Kidney epithelial cell (primary cell): ENCODE data around the gene HLA-G. TPM values are rescaled to one million over a fixed set of nuclear protein-coding genes. Genes with fewer than 3 reads are reported as not detected.

ENCODE experiments used
- DNase-seq: peaks from one replicate; pipeline ENCODE4 v3.0.0-alpha.2; 2010; ENCODE audit warnings: low read depth
- H3K27me3 ChIP-seq: 2 replicates; pipeline ENCODE4 v1.6.0; 2011; ENCODE audit warnings: low read length; ENCODE audit not compliant: control insufficient read depth, insufficient read depth
- H3K36me3 ChIP-seq: 2 replicates; pipeline ENCODE4 v1.5.1; 2011; ENCODE audit warnings: low read length; ENCODE audit not compliant: control insufficient read depth, insufficient read depth
- H3K4me3 ChIP-seq: 2 replicates; pipeline ENCODE4 v1.5.1; 2011; ENCODE audit warnings: low read depth, mild to moderate bottlenecking, control low read depth, low read length
- total RNA-seq: library from RNA; depleted of rRNA; stranded (reverse); fragments of >200 nt; gene quantifications from 2 replicates; pipeline ENCODE4 v1.2.3, GENCODE V29; 2015
- TF ChIP-seq, protein P1 (sequence below): IDR thresholded peaks from 2 replicates; pipeline ENCODE4 v1.5.1; 2011; ENCODE audit warnings: mild to moderate bottlenecking, moderate library complexity, low read length, control low read depth, inconsistent platforms; ENCODE audit not compliant: insufficient read depth, poor library complexity, severe bottlenecking

Gene HLA-G
- total RNA-seq, 1 donor from 2014 or later: 1.1 TPM

DNA sequence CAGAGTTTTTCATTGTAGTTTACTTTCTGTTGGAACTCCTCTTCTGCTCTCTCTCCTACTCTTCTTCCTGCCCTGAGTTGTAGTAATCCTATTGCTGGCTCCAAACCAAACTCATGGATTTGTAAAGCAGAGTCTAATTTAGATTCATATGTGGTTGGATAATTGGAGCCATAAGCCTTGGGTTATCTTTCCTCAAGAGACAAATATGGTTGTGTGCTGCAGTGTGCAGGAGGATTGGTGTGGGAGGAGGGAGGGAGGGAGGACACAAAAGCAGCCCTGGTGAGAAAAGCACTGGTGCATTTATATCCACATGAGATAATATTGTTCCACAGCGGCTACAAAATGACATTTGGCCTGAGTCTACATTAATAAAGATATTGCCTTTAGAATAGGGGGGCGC, 4.2 kb downstream of the HLA-G start:
- TF ChIP-seq, protein P1, sequence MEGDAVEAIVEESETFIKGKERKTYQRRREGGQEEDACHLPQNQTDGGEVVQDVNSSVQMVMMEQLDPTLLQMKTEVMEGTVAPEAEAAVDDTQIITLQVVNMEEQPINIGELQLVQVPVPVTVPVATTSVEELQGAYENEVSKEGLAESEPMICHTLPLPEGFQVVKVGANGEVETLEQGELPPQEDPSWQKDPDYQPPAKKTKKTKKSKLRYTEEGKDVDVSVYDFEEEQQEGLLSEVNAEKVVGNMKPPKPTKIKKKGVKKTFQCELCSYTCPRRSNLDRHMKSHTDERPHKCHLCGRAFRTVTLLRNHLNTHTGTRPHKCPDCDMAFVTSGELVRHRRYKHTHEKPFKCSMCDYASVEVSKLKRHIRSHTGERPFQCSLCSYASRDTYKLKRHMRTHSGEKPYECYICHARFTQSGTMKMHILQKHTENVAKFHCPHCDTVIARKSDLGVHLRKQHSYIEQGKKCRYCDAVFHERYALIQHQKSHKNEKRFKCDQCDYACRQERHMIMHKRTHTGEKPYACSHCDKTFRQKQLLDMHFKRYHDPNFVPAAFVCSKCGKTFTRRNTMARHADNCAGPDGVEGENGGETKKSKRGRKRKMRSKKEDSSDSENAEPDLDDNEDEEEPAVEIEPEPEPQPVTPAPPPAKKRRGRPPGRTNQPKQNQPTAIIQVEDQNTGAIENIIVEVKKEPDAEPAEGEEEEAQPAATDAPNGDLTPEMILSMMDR: no peak
- Histone ChIP-seq H3K27me3 (peaks cover 31% of the 10 kb centered on the region), H3K4me3 (no peak overlapping the region), H3K36me3 (no peaks in the 10 kb centered on the region)
- DNase-seq: no peak

DNA sequence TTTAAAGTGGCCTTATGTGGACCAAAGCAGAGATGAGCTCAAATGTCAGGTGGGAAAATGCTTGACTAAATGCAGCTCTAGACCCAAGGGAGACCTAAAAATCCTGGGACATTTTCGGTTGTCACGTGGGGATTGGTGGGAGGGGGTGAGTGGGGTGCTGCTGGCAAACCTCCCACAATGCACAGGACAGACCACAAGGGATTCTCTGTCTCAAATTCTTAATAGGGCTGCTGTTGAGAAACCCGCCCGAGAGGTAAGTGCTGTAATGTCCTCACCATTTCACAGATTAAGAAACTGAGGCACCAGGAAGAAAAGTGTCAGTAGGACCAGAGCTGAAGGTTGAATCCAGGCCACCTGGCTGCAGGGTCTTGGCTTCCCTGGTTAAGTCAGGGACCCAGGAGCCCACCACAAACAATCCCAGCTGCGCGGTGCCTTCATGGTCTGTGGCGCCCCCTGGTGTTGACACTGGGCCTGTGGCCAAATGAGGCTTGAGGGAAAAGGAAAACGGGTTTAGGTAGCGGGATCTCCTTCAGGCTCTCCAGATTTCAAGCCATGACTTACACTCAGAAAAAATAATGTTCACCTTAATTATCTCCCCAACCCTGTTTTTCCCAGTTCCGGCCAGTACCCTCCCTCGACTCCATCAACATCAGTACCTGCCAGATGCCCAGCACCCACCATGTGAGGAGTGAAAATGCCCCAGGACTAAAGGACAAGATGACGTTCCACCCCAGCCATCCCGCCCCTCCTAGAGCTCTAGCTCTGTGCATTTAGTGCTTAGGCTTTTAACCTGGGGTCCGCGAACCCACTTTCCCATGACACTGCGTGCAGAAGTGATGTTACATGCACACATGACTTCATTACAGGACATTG, 7.2 kb downstream of the HLA-G start:
- TF ChIP-seq, protein P1: peak; percentile 88
- peaks cover 14% of the 10 kb centered on the region for H3K27me3 ChIP-seq
- no peak overlapping the region for H3K4me3 ChIP-seq
- H3K36me3 ChIP-seq: no peaks in the 10 kb centered on the region
- no peak for DNase-seq

DNA sequence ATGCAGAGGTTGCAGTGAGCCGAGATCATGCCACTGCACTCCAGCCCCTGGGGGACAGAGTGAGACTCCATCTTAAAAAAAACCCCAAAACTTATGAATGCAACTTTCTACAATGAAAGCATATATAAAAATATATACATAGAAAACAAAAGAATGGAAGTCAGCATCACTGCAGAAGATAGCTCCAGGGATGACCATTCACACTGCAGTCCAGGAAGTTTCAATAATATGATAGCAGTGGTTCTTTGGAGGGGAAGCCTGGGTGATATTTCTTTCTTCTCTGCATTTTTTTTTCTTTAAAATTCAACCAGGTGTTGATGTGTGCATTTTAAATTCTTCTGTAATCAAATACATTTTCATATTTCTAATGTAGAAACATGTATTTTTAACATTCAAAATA, 12.3 kb downstream of the HLA-G start:
- no peak for DNase-seq
- peaks cover 8% of the 10 kb centered on the region for H3K27me3 ChIP-seq
- TF ChIP-seq, protein P1: no peak

DNA sequence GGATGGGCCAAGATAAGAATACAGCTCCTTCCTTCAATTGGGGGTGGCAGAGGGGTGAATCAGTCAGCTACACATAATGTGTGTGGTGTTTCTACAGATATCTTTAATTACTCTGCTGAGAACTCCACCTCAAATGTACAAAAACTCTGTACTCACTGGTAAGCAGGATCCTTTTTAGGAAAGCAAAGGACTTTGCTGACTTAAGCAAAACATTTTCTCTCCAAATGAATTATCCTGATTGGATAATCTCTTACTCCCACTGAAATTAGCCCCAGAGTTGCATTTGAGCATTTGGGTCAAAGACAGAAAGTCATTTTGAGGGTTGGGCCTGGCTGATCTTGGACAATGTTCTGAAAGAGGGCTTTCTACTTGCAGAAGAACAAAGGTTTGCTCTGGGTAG, 13.4 kb downstream of the HLA-G start:
- Histone ChIP-seq H3K27me3 (peaks cover 8% of the 10 kb centered on the region), H3K36me3 (no peaks in the 10 kb centered on the region), H3K4me3 (no peak overlapping the region)
- no peak for DNase-seq
- TF ChIP-seq, protein P1: no peak

More for the DNA sequence above, 12.3 kb downstream of the HLA-G start:
- H3K4me3 ChIP-seq: no peak overlapping the region
- H3K36me3 ChIP-seq: no peaks in the 10 kb centered on the region

DNA sequence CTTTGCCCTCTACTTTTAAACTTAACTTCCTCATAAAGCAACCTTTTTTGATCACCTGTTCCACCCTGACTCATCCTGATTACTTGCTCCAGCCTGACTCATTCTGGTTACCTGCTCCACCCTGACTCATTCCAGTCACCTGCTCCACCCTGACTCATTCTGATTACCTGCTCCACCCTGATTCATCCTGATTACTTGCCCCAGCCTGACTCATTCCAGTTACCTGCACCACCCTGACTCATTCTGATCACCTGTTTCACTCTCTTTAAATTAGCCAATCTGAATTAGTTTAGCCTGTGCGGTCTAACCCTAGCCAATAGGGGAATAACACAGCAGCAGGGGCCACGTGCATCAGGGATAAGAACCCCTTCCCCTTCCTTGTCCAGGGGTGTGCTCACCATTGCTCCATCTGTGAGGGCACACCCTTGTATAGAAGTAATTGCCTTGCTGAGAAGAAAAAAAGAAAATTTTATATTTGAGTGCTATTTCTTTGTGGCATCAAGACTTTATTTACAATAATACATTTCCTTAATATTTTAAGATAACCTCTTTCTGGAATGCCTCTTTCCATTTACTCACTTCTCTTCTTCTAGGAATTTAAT, 17.9 kb downstream of the HLA-G start:
- H3K36me3 ChIP-seq: no peaks in the 10 kb centered on the region
- H3K27me3 ChIP-seq: peaks cover 11% of the 10 kb centered on the region
- TF ChIP-seq, protein P1: no peak
- DNase-seq: peak; percentile 71
- no peak overlapping the region for H3K4me3 ChIP-seq
